A172 (cell line): Measurements from ENCODE around the gene B4GALT4. TPM values are rescaled to one million over a fixed set of nuclear protein-coding genes. Genes with fewer than 3 reads are reported as not detected.
A peak's percentile ranks its signal among the peaks of the same experiment; 100 is the strongest.
"Not testable (repeated sequence)": the region's sequence is repeated elsewhere in the genome, so short reads cannot be mapped to it uniquely, and the experiment has no call there.

Source experiments
- DNase-seq: peaks from one replicate; pipeline ENCODE4 v3.0.0-alpha.2; 2015; ENCODE audit warnings: low spot score
- total RNA-seq: library from RNA; depleted of rRNA; stranded (reverse); fragments of >200 nt; shearing (Covaris generic); gene quantifications from 2 replicates; pipeline ENCODE4 v1.2.3, GENCODE V29; 2014; rRNA removed

Gene B4GALT4
- total RNA-seq, 1 experiment from 2014 or later, result 27.0 TPM

GRCh38 chr3:119195911-119196310 is 44.8 kb downstream of the B4GALT4 start:
- DNase-seq, result no peak

GRCh38 chr3:119195151-119195476 is 45.6 kb downstream of the B4GALT4 start:
- no peak for DNase-seq

- DNase-seq, result no peak
Observed at GRCh38 chr3:119194237-119195150, 46.2 kb downstream of the B4GALT4 start.

- no peak for DNase-seq
Observed at GRCh38 chr3:119191800-119192199, 48.9 kb downstream of the B4GALT4 start.

GRCh38 chr3:119187266-119187665 is 53.4 kb downstream of the B4GALT4 start:
- no peak for DNase-seq

GRCh38 chr3:119184796-119185570 is 55.7 kb downstream of the B4GALT4 start:
- no peak for DNase-seq

- DNase-seq, result no peak
Observed at GRCh38 chr3:119184111-119184510, 56.6 kb downstream of the B4GALT4 start.

- DNase-seq, result peak; percentile 13
Observed at GRCh38 chr3:119181765-119182164, 58.9 kb downstream of the B4GALT4 start.

GRCh38 chr3:119177321-119177720 is 63.4 kb downstream of the B4GALT4 start:
- DNase-seq, result no peak

- DNase-seq, result no peak
Observed at GRCh38 chr3:119176778-119177177, 63.9 kb downstream of the B4GALT4 start.

GRCh38 chr3:119175872-119176756 is 64.6 kb downstream of the B4GALT4 start:
- no peak for DNase-seq

GRCh38 chr3:119173325-119173724 is 67.4 kb downstream of the B4GALT4 start, which contains the start of gene UPK1B:
TSS of gene UPK1B (plus strand) at chr3:119173598. CDS start at chr3:119186742, 13,144 bp downstream.
- no peak for DNase-seq

- DNase-seq, result no peak
Observed at GRCh38 chr3:119170821-119171220, 69.9 kb downstream of the B4GALT4 start.

- DNase-seq, result not testable (repeated sequence)
Observed at GRCh38 chr3:119164745-119165144, 75.9 kb downstream of the B4GALT4 start.

Other genes starting within 250 kb of the B4GALT4 start
- not detected in 2 replicates for gene IGSF11, start 206.0 kb downstream of the B4GALT4 start, total RNA-seq
- gene TEX55, start 94.7 kb downstream of the B4GALT4 start, total RNA-seq, result not detected in 2 replicates
- gene UPK1B, start 67.3 kb downstream of the B4GALT4 start, total RNA-seq, result not detected in 2 replicates
- 3.1 and 4.7 TPM in 2 replicates for gene ARHGAP31, start 53.5 kb upstream of the B4GALT4 start, total RNA-seq
- gene TMEM39A, start 222.7 kb upstream of the B4GALT4 start, total RNA-seq, result 30.4 and 32.6 TPM in 2 replicates
- gene POGLUT1, start 228.1 kb upstream of the B4GALT4 start, total RNA-seq, result 15.7 and 18.9 TPM in 2 replicates